Sigmoid colon (tissue), 4 donors: ENCODE data around the gene BATF.

Experiments used
- CTCF ChIP-seq, 4 experiments: fragments of 450-650 bp in 3 of 4; fragments of 200-600 bp in 1 of 4; IDR thresholded peaks; one replicate each; pipeline ENCODE4 v1.5.1; 2016 to 2019; ENCODE audit warnings: antibody characterized with exemption in 4 of 4, mild to moderate bottlenecking in 3 of 4, moderate library complexity in 2 of 4
- EP300 ChIP-seq, 4 donors: sonication (generic); formaldehyde crosslinking; IDR thresholded peaks; one replicate each; pipeline ENCODE4 v1.6.1; 2017; ENCODE audit warnings: antibody characterized with exemption in 4 of 4
- POLR2A ChIP-seq, 2 donors: fragments of 450-650 bp; IDR thresholded peaks; one replicate each; pipeline ENCODE4 v1.6.1; 2016; ENCODE audit warnings: antibody characterized with exemption in 2 of 2, mild to moderate bottlenecking in 2 of 2, moderate library complexity in 2 of 2
- POLR2AphosphoS5 ChIP-seq, 4 donors: sonication (generic); formaldehyde crosslinking; IDR thresholded peaks; one replicate each; pipeline ENCODE4 v1.6.1; 2017; ENCODE audit warnings: antibody characterized with exemption in 4 of 4

DNA sequence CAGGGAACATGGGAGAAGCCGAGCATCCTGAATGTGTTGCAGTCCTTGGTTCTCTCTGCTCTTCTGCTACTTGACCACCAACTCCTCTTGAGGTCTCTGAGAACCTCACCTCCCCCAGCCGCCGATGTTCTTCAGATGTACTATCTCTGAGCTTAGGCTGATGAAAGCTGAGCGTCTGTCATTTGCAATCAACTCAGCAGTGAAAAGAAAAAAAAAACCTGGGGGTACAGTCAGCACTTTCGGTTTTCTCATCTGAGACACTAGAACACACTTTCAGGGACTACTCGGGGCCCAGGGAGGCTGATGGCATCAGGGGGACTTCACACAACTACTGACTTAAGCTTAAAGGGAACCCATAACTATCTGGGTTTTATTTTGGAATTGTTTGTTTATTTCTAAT, 46.5 kb downstream of the BATF start:
- TF ChIP-seq CTCF (IDR thresholded peaks at IDR 0.05) (no peak), EP300 (IDR thresholded peaks at IDR 0.05) (no peak), POLR2AphosphoS5 (IDR thresholded peaks at IDR 0.05) (no peak), POLR2A (IDR thresholded peaks at IDR 0.05) (no peak)
